ENCODE measurements around the gene SYT7. TPM values are rescaled to one million over a fixed set of nuclear protein-coding genes. Genes with fewer than 3 reads are reported as not detected.
"Not testable (repeated sequence)": the region's sequence is repeated elsewhere in the genome, so short reads cannot be mapped to it uniquely, and the experiment has no call there.

SYT7 gene
- total RNA-seq, 2 experiments from 2014 or later, result not detected

DNA sequence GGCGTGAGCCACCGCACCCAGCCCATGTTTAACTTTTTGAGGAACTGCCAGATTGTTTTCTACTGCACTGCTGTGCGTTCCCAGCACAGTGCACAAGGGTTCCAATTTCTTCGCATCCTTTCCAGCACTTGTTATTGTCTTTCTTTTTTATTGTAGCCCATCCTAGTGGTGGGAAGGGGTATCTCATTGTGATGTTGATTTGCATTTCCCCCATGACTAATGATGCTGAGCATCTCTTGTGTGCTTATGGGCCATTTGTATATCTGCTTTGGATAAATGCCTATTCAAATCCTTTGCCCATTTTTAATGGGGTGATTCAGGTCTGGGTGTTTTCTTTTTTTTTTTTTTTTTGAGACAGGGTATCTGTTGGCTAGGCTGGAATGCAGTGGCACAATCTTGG is 36.6 kb upstream of the SYT7 start:
- CTCF ChIA-PET, result interaction anchor here (0.7 kb wide), 1 partner anchor 116 kb away, joined by 3 read pairs; no protein-coding TSS in a partner anchor
- H3K27me3 Mint-ChIP-seq, result peaks cover 30% of the 10 kb centered on the region
- intact Hi-C loops (cut with micrococcal nuclease), result no loop called here

DNA sequence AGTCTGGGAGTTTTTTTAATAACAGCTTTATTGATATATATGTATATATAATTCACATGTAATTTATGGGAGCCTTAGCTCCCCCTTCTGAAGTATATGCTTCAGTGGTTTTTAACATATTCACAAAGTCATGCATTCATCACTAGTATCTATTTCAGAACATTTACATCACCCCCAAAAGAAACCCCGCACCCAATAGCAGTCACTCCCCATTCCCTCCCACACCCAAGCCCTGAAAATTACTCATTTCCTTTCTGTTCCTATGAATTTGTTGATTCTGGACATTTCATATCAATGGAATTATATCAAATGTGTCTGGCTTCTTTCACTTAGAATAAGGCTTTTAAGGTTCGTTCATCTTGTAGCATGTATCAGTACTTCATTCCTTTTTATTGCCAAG is 35.6 kb upstream of the SYT7 start:
- no peak overlapping the region for H3K4me3 Mint-ChIP-seq
- DNase-seq, result no peak
- ChIA-PET POLR2A (no interaction called here), CTCF (no interaction called here)
- no peaks in the 10 kb centered on the region for H3K36me3 Mint-ChIP-seq
- peaks cover 28% of the 10 kb centered on the region for H3K27me3 Mint-ChIP-seq
- H3K4me1 Mint-ChIP-seq (ENCODE audit: low read depth), result peaks cover 2% of the 10 kb centered on the region
- no peaks in the 10 kb centered on the region for H3K9me3 Mint-ChIP-seq
- no peak overlapping the region for H3K27ac Mint-ChIP-seq
- intact Hi-C loops (cut with micrococcal nuclease), result no loop called here

More for the DNA sequence above, 36.6 kb upstream of the SYT7 start:
- Mint-ChIP-seq H3K36me3 (no peaks in the 10 kb centered on the region), H3K4me3 (no peak overlapping the region), H3K9me3 (no peaks in the 10 kb centered on the region), H3K4me1 (ENCODE audit: low read depth) (peaks cover 2% of the 10 kb centered on the region), H3K27ac (no peak overlapping the region)
- no peak for DNase-seq
- POLR2A ChIA-PET, result no interaction called here

DNA sequence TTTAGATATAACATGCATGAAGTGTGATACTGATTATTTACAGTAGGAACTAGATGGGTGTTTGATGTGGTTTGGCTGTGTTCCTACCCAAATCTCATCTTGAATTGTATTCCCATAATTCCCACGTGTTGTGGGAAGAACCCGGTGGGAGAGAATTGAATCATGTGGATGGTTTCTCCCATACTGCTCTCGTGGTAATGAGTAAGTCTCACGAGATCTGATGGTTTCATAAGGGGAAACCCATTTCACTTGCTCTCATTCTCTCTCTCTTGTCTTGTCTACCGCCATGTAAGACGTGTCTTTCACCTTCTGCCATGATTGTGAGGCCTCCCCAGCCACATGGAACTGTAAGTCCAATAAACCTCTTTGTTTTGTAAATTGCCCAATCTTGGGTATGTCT is 33.9 kb upstream of the SYT7 start:
- not testable (repeated sequence) for H3K4me3 Mint-ChIP-seq

DNA sequence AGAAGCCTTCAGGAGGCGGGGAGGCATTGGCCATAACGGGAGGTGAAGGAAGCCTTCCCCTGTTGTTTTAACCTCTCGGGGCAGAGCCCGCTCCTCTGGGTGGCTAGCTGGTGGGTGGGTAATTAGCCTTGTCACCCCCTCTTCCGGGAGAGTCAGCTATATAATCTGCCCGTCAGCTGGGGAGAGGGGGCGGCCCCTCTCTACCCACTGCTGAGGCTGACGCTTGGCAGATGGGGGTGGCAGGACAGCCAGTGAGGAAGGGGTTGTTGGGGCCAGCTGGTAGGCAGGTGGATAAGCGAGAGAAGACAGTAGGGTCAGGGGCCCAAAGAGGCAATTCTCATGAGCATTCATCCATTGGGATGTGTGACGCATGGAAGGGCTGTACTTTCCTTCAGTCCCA is 33.0 kb upstream of the SYT7 start:
- CTCF ChIA-PET, result interaction anchor here (1.3 kb wide), 1 partner anchor 25 kb away, joined by 4 read pairs; no protein-coding TSS in a partner anchor
- POLR2A ChIA-PET, result no interaction called here
- no peak for DNase-seq
- Mint-ChIP-seq H3K27me3 (peaks cover 22% of the 10 kb centered on the region), H3K36me3 (no peaks in the 10 kb centered on the region), H3K4me1 (ENCODE audit: low read depth) (peaks cover 2% of the 10 kb centered on the region), H3K9me3 (no peaks in the 10 kb centered on the region), H3K27ac (no peak overlapping the region), H3K4me3 (no peak overlapping the region)
- intact Hi-C loops (cut with micrococcal nuclease), result no loop called here

More for the DNA sequence above, 33.9 kb upstream of the SYT7 start:
- POLR2A ChIA-PET; DNase-seq; H3K27ac Mint-ChIP-seq; H3K36me3 Mint-ChIP-seq; intact Hi-C loops (cut with micrococcal nuclease); CTCF ChIA-PET; H3K4me1 Mint-ChIP-seq (ENCODE audit: low read depth); H3K9me3 Mint-ChIP-seq: not testable (repeated sequence)
- peaks cover 19% of the 10 kb centered on the region for H3K27me3 Mint-ChIP-seq

DNA sequence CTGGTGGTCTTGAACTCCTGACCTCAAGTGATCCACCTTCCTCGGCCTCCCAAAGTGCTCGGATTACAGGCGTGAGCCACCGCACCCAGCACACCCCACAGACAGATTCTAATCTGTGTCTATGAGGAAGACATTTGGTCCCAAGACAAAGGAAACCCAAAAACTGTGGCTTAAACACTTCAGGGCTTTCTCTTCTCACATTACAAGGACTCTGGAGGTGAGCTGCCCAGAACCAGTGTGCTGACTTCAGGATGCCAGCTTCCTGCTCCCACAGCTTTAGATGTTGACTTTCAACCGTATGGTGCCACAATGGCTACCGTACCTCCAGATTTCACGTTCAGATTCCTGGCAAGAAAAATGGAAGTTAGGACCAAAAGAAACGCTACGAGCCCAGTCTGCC is 32.2 kb upstream of the SYT7 start:
- H3K27ac Mint-ChIP-seq, result no peak overlapping the region
- no peak overlapping the region for H3K4me3 Mint-ChIP-seq
- CTCF ChIA-PET, result interaction anchor here (1.3 kb wide), 1 partner anchor 25 kb away, joined by 4 read pairs; no protein-coding TSS in a partner anchor
- H3K9me3 Mint-ChIP-seq, result no peaks in the 10 kb centered on the region
- no peak for DNase-seq
- peaks cover 19% of the 10 kb centered on the region for H3K27me3 Mint-ChIP-seq
- intact Hi-C loops (cut with micrococcal nuclease), result no loop called here
- POLR2A ChIA-PET, result no interaction called here
- peaks cover 2% of the 10 kb centered on the region for H3K4me1 Mint-ChIP-seq (ENCODE audit: low read depth)
- H3K36me3 Mint-ChIP-seq, result no peaks in the 10 kb centered on the region

DNA sequence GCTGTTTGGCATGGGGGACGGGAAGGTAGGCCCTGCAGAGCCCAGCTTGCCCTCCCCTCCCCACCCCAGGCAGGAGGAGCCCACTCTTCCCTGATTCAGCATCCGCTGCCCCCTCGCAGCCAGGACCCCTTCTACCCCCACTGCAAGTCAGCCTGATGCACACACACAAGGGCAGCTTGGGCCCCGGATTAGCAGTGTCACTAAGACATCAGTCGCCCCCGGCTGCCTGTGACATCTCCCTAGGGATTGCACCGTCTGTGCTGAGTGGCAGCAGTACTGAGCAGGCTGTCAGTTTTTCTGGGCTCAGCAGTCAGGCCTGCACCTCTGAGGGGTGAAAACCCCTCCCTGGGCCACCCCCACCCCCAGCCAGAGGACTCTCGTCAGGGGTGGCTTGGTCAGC is 30.4 kb upstream of the SYT7 start:
- no peak for DNase-seq
- intact Hi-C loops (cut with micrococcal nuclease), result no loop called here
- ChIA-PET CTCF (no interaction called here), POLR2A (no interaction called here)
- Mint-ChIP-seq H3K4me3 (no peak overlapping the region), H3K27ac (no peak overlapping the region), H3K9me3 (no peaks in the 10 kb centered on the region), H3K4me1 (ENCODE audit: low read depth) (no peaks in the 10 kb centered on the region), H3K36me3 (no peaks in the 10 kb centered on the region), H3K27me3 (peaks cover 16% of the 10 kb centered on the region)

DNA sequence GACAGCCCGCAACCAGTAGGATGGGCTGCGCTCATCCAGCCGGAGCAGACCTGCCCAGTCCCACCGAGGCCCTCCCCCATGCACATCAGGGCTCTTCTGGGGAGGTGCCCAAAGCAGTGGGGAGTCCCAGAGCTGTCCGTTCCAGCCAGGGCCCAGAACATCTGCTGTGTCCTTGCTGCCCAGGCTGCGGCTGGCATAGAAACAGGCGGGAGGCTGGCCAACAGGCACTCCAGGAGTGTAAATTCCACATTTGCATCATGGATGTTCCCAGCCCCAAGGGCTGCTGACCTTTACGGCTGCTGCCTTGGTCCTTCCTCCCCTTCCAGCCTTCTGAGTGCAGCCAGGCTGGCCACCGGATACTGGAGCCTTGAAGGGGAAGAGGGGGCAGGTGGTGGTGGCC is 30.0 kb upstream of the SYT7 start:
- CTCF ChIA-PET, result no interaction called here
- Mint-ChIP-seq H3K27ac (no peak overlapping the region), H3K27me3 (peaks cover 16% of the 10 kb centered on the region), H3K4me1 (ENCODE audit: low read depth) (no peaks in the 10 kb centered on the region), H3K4me3 (no peak overlapping the region), H3K9me3 (no peaks in the 10 kb centered on the region), H3K36me3 (no peaks in the 10 kb centered on the region)
- intact Hi-C loops (cut with micrococcal nuclease), result no loop called here
- POLR2A ChIA-PET, result no interaction called here
- DNase-seq, result no peak

DNA sequence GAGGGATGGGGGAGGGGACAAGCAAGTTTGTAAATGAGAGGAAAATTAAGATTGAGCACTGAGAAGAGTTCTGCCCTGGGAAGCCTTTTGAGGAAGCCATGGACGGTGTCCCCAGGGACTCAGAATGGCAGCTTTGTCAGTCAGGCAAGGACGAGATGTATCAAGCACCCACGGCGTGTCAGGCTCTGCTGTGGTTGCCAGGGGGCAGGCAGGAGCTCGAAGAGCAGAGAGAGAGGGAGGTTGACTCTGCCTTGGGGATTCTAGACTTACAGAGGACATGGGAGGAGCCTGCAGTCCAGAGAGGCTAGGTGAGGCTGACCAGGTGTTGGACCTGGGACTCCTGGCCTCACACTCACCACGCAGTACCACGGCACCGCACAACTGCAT is 29.1 kb upstream of the SYT7 start:
- DNase-seq, result no peak
- H3K27ac Mint-ChIP-seq, result no peak overlapping the region
- ChIA-PET POLR2A (no interaction called here), CTCF (no interaction called here)
- H3K4me3 Mint-ChIP-seq, result no peak overlapping the region
- no peaks in the 10 kb centered on the region for H3K36me3 Mint-ChIP-seq
- no peaks in the 10 kb centered on the region for H3K4me1 Mint-ChIP-seq (ENCODE audit: low read depth)
- intact Hi-C loops (cut with micrococcal nuclease), result no loop called here
- H3K9me3 Mint-ChIP-seq, result no peaks in the 10 kb centered on the region
- peaks cover 16% of the 10 kb centered on the region for H3K27me3 Mint-ChIP-seq

DNA sequence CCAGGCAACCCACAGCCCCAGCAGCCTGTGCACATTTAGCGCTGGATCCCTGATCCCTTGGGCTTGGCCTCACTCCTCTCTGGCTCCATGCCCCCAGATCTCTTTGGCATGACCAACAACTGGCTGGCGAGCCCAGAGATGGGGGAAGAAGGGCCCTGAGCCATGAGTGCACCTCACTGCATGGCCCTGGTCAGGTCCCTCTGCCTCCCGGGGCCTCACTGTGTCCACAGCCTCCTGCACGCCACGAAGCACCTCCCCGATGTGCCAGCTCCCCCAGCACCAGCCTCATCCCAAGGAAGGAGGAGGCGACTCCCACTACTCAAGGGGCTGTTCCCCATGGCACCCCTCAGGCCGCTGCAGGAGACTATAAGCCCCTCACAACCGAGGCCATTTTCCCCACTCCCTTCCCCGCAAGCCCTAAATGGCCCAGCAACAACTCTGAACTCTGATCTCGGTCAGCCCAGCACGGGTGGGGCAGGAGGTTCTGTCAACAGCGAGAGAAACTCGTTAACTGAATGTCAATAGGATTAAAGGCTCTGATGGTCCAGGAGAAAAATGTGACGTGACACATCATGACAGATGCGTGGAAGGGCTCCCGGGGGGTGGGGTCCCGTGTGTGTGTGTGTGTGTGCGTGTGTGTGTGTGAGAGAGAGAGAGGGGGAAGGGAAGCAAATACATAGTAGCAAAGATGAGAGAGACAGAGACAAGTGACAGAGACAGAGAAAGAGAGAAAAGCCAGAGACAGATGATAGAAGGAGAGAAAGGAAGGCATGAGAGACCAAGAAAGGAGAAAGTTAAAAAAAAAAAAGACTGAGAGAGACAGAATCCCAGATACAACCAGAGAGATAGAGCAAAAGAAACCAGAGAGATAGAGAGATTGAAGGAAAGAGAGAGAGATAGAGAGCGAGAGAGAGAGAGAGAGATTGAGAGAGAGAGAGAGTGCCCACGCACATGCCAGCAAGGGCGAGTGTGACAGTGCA is 28.4 kb upstream of the SYT7 start:
- no peaks in the 10 kb centered on the region for H3K4me1 Mint-ChIP-seq (ENCODE audit: low read depth)
- DNase-seq, result no peak
- intact Hi-C loops (cut with micrococcal nuclease), result no loop called here
- ChIA-PET CTCF (no interaction called here), POLR2A (no interaction called here)
- no peak overlapping the region for H3K4me3 Mint-ChIP-seq
- no peak overlapping the region for H3K27ac Mint-ChIP-seq
- peaks cover 16% of the 10 kb centered on the region for H3K27me3 Mint-ChIP-seq
- H3K36me3 Mint-ChIP-seq, result no peaks in the 10 kb centered on the region
- H3K9me3 Mint-ChIP-seq, result no peaks in the 10 kb centered on the region

DNA sequence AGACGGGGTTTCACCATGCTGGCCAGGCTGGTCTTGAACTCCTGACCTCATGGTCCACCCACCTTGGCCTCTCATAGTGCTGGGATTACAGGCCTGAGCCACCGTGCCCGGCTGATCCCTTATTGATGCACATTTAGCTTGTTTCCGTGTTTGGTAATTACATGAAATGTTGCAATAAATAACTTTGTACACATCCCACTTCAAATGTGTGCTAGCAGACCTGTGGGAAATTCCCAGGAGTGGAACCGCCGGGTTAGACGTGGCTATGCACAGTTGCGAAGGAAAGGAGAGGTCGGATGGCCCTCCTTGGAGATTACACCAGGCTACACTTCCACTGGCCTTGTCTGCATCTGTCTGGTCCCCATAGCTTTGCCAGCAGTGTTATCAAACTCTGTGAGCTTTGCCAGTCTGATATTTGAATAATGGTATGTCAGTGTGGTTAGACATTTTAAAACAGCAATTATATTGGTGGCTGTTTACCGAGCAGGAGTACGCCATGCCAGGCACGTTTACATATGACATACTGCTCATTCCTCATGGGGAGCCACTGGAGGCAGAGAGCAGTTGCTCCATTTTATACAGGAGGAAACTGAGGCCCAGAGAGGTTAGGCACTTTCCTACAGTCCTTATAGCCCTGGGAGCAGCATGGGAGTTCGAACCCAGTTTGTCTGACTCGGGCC is 27.2 kb upstream of the SYT7 start:
- ChIA-PET CTCF (no interaction called here), POLR2A (no interaction called here)
- Mint-ChIP-seq H3K27ac (no peak overlapping the region), H3K4me1 (ENCODE audit: low read depth) (no peaks in the 10 kb centered on the region), H3K36me3 (no peaks in the 10 kb centered on the region), H3K9me3 (no peaks in the 10 kb centered on the region), H3K4me3 (no peak overlapping the region), H3K27me3 (peaks cover 13% of the 10 kb centered on the region)
- intact Hi-C loops (cut with micrococcal nuclease), result no loop called here
- no peak for DNase-seq

DNA sequence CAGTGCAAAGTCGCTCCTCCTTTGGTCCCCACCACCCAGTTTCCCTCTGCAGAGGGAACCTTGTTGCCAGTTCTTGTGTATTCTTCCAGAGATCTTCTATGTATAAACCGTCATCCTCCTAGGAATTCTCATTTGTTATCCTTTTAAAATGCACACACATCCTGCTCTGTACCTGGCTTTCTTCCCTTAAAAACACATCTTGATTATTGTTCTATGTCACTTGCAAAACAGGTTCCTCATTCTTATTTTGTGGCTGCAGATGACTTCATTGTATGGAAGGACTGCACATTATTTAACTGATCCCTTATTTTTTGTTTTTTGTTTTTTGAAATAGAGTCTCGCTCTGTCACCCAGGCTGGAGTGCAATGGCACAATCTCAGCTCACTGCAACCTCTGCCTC is 26.6 kb upstream of the SYT7 start:
- no peaks in the 10 kb centered on the region for H3K4me1 Mint-ChIP-seq (ENCODE audit: low read depth)
- intact Hi-C loops (cut with micrococcal nuclease), result no loop called here
- POLR2A ChIA-PET, result no interaction called here
- H3K27me3 Mint-ChIP-seq, result peaks cover 12% of the 10 kb centered on the region
- DNase-seq, result no peak
- H3K27ac Mint-ChIP-seq, result no peak overlapping the region
- no peaks in the 10 kb centered on the region for H3K9me3 Mint-ChIP-seq
- CTCF ChIA-PET, result no interaction called here
- no peaks in the 10 kb centered on the region for H3K36me3 Mint-ChIP-seq
- H3K4me3 Mint-ChIP-seq, result no peak overlapping the region

DNA sequence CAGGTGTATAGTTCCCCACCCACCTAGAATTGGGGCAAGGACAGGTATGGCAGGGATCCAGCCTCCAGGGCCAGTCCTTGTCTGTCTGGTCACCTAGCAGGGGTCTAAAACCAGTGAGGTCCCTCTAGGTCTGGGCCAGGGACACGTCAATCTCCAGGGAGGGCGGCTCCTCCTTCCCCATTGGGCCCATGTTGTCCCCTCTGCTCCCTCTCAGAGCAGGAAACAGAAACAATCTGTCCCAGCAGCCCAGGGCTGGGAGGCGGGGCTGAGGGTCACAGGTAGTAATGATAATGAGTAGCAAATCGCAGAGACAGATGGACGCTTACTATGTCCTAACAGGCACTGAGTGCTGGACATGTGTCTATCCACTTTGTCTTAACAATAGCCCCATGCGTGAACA is 22.8 kb upstream of the SYT7 start:
- ChIA-PET CTCF (no interaction called here), POLR2A (no interaction called here)

More for the DNA sequence above, 22.8 kb upstream of the SYT7 start:
- intact Hi-C loops (cut with micrococcal nuclease), result no loop called here
- H3K27ac Mint-ChIP-seq, result no peak overlapping the region
- no peaks in the 10 kb centered on the region for H3K36me3 Mint-ChIP-seq
- no peaks in the 10 kb centered on the region for H3K9me3 Mint-ChIP-seq
- peaks cover 16% of the 10 kb centered on the region for H3K27me3 Mint-ChIP-seq
- no peaks in the 10 kb centered on the region for H3K4me1 Mint-ChIP-seq (ENCODE audit: low read depth)
- no peak overlapping the region for H3K4me3 Mint-ChIP-seq
- no peak for DNase-seq

Data from activated CD4-positive, alpha-beta memory T cell treated with anti-CD3 and anti-CD28 coated beads for 36 hours (primary cell).